ENCODE measurements around the gene NKAP. TPM values are rescaled to one million over a fixed set of nuclear protein-coding genes. Genes with fewer than 3 reads are reported as not detected.

Gene NKAP
- 1 to 10 TPM; 2.9 to 4.4 TPM for polyA plus RNA-seq

DNA sequence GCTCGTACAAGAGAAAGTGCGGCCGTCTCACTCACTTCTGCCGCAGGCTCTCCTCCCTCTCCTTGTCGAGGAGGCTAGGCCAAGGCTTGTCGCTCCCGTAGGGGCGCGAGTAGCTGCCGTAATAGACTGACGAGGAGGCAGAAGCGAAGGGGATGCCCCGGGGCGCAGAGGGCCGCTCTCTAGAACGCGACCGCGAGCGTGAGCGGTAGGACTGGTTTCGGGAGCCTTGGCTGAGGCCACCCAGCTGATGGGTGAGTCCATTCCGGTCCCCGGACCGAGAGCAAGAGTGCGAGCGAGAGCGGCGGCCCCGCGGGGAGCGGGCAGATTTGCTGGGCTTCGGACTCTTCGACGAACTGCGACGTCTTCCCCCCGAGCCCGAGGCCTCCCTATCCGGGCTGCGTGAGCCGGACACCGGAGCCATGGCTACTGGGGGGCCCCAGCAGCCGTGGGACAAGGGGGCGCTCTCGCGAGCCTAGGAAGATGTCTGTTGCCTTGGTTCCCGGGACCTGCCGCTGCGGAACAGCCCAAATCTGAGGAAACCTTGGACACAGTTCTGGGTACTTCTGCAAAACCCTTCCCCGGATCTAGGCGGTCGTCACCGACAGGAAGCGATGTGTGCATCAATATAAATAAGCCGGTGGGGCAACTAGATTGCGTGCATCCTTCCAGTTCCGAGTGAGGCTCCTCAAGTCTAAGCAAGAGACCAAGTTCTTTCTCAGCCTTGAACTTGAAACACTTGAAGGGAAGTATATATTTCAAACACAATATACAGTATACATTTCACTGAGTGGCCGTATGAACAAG is at the start of gene NKAP:
NKAP (minus strand) TSS at position 567 of the 804 bp plus-strand sequence; CDS start at position 421, 146 bp downstream.
- H3K9me3 ChIP-seq (ENCODE audit: control insufficient read depth in 2 of 2, insufficient read depth in 1 of 2, low read depth in 1 of 2, low read length in 1 of 2) = no peaks in the 10 kb centered on the region
- H3K27ac ChIP-seq (ENCODE audit: low read depth in 2 of 2, low read length in 1 of 2) = peak within 1 kb of the TSS; percentile 92 to 94
- H3K27me3 ChIP-seq (ENCODE audit: control insufficient read depth in 1 of 2, insufficient read depth in 2 of 2, low read length in 2 of 2) = no peaks in the 10 kb centered on the region
- no peaks in the 10 kb centered on the region for H3K36me3 ChIP-seq (ENCODE audit: control insufficient read depth in 2 of 2, insufficient read depth in 2 of 2, low read length in 1 of 2)
- H3K4me1 ChIP-seq (ENCODE audit: control insufficient read depth in 2 of 2, insufficient read depth in 2 of 2, low read length in 1 of 2) = peaks cover 0 to 3% of the 10 kb centered on the region in 2 donors
- WGBS, 2 donors = 0 to 37% methylated on average over 57 to 59 of the region's 59 CpGs
- peak within 1 kb of the TSS; percentile 63 to 91 for H3K4me3 ChIP-seq (ENCODE audit: low read depth in 1 of 2, low read length in 2 of 2)

DNA sequence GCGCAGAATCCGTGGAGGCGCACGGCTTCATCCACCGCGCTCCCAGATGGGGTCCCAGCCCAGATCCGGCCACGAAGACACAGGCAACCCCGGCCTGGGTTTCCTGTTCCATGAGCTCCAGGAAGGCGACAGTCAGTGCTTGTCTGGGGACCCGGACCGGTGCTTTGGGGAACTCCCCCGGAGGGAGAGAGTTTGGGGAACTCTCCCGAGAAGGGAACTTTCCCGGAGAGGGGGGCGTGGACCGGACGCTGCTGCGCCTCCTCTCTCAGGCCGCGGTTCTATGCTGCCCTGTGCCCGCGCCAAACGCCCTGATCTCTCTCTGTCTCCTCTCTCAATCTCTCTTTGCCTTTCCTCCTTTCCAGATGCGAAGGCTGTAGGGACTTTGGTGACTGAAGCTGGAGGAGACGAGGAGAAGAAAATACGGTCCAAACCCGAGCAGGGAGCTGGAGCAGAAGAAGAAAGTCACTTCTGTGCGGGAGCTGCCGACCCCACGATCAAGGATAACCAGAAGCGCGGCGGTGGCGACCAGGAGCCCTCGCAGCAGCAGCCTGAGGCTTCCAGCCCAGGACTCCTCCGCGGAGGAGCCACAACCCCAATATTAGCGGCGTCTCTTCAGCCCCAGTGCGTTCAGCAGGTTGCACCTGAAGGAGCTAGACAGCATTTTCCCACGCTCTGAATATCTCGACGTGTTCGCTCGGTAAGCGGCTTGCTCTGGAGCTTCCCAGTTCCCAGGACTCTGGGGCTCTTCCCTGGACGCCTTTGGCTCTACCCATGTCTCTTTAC is 47.6 kb upstream of the NKAP start:
- Histone ChIP-seq H3K27me3 (ENCODE audit: control insufficient read depth in 1 of 2, insufficient read depth in 2 of 2, low read length in 2 of 2) (peaks cover 3 to 10% of the 10 kb centered on the region in 2 donors), H3K4me3 (ENCODE audit: low read depth in 1 of 2, low read length in 2 of 2) (peak overlapping the region in 1 of 2 donors; percentile 24)
- WGBS, 2 donors = 3 to 21% methylated on average over 46 to 48 of the region's 48 CpGs

DNA sequence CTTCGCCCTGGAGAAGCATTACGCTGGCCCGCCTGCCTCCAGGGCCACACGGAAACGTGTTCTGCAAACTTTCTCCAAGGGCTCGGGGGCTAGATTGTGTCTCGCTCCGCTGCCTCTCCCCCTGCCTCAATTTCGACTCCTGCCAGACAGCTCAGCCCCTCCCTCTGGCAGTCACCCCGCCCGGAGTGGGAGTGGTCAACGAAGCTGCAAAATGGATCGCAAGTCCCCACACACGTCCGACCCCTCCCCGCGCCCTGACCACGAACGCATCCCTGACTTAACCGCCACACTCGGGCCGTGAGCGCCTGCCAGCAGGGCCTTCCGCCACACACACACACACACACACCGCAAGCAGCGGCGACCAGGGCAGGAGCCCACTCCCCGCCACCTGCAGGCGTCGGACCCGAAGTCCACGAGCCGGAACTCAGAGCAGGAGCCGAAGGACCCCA is 47.0 kb upstream of the NKAP start:
- Histone ChIP-seq H3K27me3 (ENCODE audit: control insufficient read depth in 1 of 2, insufficient read depth in 2 of 2, low read length in 2 of 2) (peaks cover 2 to 6% of the 10 kb centered on the region in 2 donors), H3K4me3 (ENCODE audit: low read depth in 1 of 2, low read length in 2 of 2) (peak overlapping the region in 1 of 2 donors; percentile 24), H3K36me3 (ENCODE audit: control insufficient read depth in 2 of 2, insufficient read depth in 2 of 2, low read length in 1 of 2) (no peaks in the 10 kb centered on the region), H3K4me1 (ENCODE audit: control insufficient read depth in 2 of 2, insufficient read depth in 2 of 2, low read length in 1 of 2) (peaks cover 0 to 5% of the 10 kb centered on the region in 2 donors), H3K27ac (ENCODE audit: low read depth in 2 of 2, low read length in 1 of 2) (no peak overlapping the region), H3K9me3 (ENCODE audit: control insufficient read depth in 2 of 2, insufficient read depth in 1 of 2, low read depth in 1 of 2, low read length in 1 of 2) (no peaks in the 10 kb centered on the region)
- WGBS, 2 donors = 2 to 30% methylated on average over 31 to 34 of the region's 34 CpGs

More for the DNA sequence above, 47.6 kb upstream of the NKAP start:
- Histone ChIP-seq H3K4me1 (ENCODE audit: control insufficient read depth in 2 of 2, insufficient read depth in 2 of 2, low read length in 1 of 2) (peaks cover 0 to 5% of the 10 kb centered on the region in 2 donors), H3K36me3 (ENCODE audit: control insufficient read depth in 2 of 2, insufficient read depth in 2 of 2, low read length in 1 of 2) (no peaks in the 10 kb centered on the region), H3K27ac (ENCODE audit: low read depth in 2 of 2, low read length in 1 of 2) (no peak overlapping the region), H3K9me3 (ENCODE audit: control insufficient read depth in 2 of 2, insufficient read depth in 1 of 2, low read depth in 1 of 2, low read length in 1 of 2) (no peaks in the 10 kb centered on the region)

DNA sequence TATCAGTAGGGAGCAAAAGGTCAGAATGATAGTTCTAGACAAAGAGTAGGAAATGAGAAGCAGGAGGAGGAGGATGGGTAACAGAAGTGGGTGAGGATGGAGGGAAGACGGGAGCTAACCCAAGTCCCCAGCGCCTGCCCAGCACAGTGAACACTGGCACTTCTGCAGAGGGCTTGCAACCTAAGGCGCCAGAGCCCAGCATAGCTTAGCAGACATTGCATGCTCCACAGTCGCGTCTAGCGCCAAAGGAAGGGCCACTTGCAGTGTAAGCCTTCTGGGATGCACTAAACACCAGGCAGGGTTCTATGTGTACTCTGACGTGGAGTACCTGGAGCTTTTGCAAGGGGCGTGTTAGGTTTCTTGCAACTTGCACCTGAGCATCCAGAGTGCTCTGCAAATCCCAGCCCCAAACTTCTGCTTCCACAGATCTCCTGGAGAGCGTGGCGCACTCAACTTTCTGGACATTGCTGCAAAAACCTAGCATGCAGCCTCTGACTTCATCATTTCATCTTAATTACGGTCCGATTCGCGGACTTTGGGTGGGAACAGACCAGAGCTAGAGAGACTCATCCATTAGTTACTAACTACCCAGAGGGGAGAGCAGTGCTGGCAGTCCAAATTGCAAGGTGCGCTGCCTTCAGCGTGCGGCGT is 46.5 kb upstream of the NKAP start:
- H3K27me3 ChIP-seq (ENCODE audit: control insufficient read depth in 1 of 2, insufficient read depth in 2 of 2, low read length in 2 of 2) = peaks cover 2 to 6% of the 10 kb centered on the region in 2 donors
- H3K4me1 ChIP-seq (ENCODE audit: control insufficient read depth in 2 of 2, insufficient read depth in 2 of 2, low read length in 1 of 2) = peaks cover 0 to 5% of the 10 kb centered on the region in 2 donors
- WGBS, 2 donors = 8 to 25% methylated on average over 18 of the region's 18 CpGs
- H3K9me3 ChIP-seq (ENCODE audit: control insufficient read depth in 2 of 2, insufficient read depth in 1 of 2, low read depth in 1 of 2, low read length in 1 of 2) = no peaks in the 10 kb centered on the region
- H3K27ac ChIP-seq (ENCODE audit: low read depth in 2 of 2, low read length in 1 of 2) = no peak overlapping the region
- no peaks in the 10 kb centered on the region for H3K36me3 ChIP-seq (ENCODE audit: control insufficient read depth in 2 of 2, insufficient read depth in 2 of 2, low read length in 1 of 2)
- no peak overlapping the region for H3K4me3 ChIP-seq (ENCODE audit: low read depth in 1 of 2, low read length in 2 of 2)

- no peak overlapping the region for H3K27ac ChIP-seq (ENCODE audit: low read depth in 2 of 2, low read length in 1 of 2)
- WGBS, 2 donors = 81 to 94% methylated on average over 3 of the region's 3 CpGs
These were observed 42.7 kb upstream of the NKAP start for GRCh38 chrX:119986203-119986602.

GRCh38 chrX:119984652-119985051 is 41.1 kb upstream of the NKAP start:
- Histone ChIP-seq H3K27ac (ENCODE audit: low read depth in 2 of 2, low read length in 1 of 2) (no peak overlapping the region), H3K4me1 (ENCODE audit: control insufficient read depth in 2 of 2, insufficient read depth in 2 of 2, low read length in 1 of 2) (no peaks in the 10 kb centered on the region), H3K36me3 (ENCODE audit: control insufficient read depth in 2 of 2, insufficient read depth in 2 of 2, low read length in 1 of 2) (no peaks in the 10 kb centered on the region), H3K27me3 (ENCODE audit: control insufficient read depth in 1 of 2, insufficient read depth in 2 of 2, low read length in 2 of 2) (peaks cover 0 to 2% of the 10 kb centered on the region in 2 donors), H3K4me3 (ENCODE audit: low read depth in 1 of 2, low read length in 2 of 2) (no peak overlapping the region), H3K9me3 (ENCODE audit: control insufficient read depth in 2 of 2, insufficient read depth in 1 of 2, low read depth in 1 of 2, low read length in 1 of 2) (no peaks in the 10 kb centered on the region)
- 24 to 42% methylated on average over 5 of the region's 5 CpGs for WGBS, 2 donors

More at GRCh38 chrX:119986203-119986602, 42.7 kb upstream of the NKAP start:
- Histone ChIP-seq H3K4me1 (ENCODE audit: control insufficient read depth in 2 of 2, insufficient read depth in 2 of 2, low read length in 1 of 2) (peaks cover 0 to 5% of the 10 kb centered on the region in 2 donors), H3K27me3 (ENCODE audit: control insufficient read depth in 1 of 2, insufficient read depth in 2 of 2, low read length in 2 of 2) (peaks cover 2 to 4% of the 10 kb centered on the region in 2 donors), H3K9me3 (ENCODE audit: control insufficient read depth in 2 of 2, insufficient read depth in 1 of 2, low read depth in 1 of 2, low read length in 1 of 2) (no peaks in the 10 kb centered on the region), H3K36me3 (ENCODE audit: control insufficient read depth in 2 of 2, insufficient read depth in 2 of 2, low read length in 1 of 2) (no peaks in the 10 kb centered on the region), H3K4me3 (ENCODE audit: low read depth in 1 of 2, low read length in 2 of 2) (no peak overlapping the region)

- no peak overlapping the region for H3K27ac ChIP-seq (ENCODE audit: low read depth in 2 of 2, low read length in 1 of 2)
- peaks cover 0 to 2% of the 10 kb centered on the region in 2 donors for H3K27me3 ChIP-seq (ENCODE audit: control insufficient read depth in 1 of 2, insufficient read depth in 2 of 2, low read length in 2 of 2)
- H3K4me3 ChIP-seq (ENCODE audit: low read depth in 1 of 2, low read length in 2 of 2) = no peak overlapping the region
- WGBS, 2 donors = 66 to 93% methylated on average over 2 of the region's 2 CpGs
- H3K36me3 ChIP-seq (ENCODE audit: control insufficient read depth in 2 of 2, insufficient read depth in 2 of 2, low read length in 1 of 2) = no peaks in the 10 kb centered on the region
- no peaks in the 10 kb centered on the region for H3K4me1 ChIP-seq (ENCODE audit: control insufficient read depth in 2 of 2, insufficient read depth in 2 of 2, low read length in 1 of 2)
- H3K9me3 ChIP-seq (ENCODE audit: control insufficient read depth in 2 of 2, insufficient read depth in 1 of 2, low read depth in 1 of 2, low read length in 1 of 2) = no peaks in the 10 kb centered on the region
These were observed 39.9 kb upstream of the NKAP start for GRCh38 chrX:119983494-119983893.

- Histone ChIP-seq H3K36me3 (ENCODE audit: control insufficient read depth in 2 of 2, insufficient read depth in 2 of 2, low read length in 1 of 2) (no peaks in the 10 kb centered on the region), H3K27me3 (ENCODE audit: control insufficient read depth in 1 of 2, insufficient read depth in 2 of 2, low read length in 2 of 2) (peaks cover 0 to 2% of the 10 kb centered on the region in 2 donors), H3K4me1 (ENCODE audit: control insufficient read depth in 2 of 2, insufficient read depth in 2 of 2, low read length in 1 of 2) (no peaks in the 10 kb centered on the region), H3K4me3 (ENCODE audit: low read depth in 1 of 2, low read length in 2 of 2) (no peak overlapping the region), H3K9me3 (ENCODE audit: control insufficient read depth in 2 of 2, insufficient read depth in 1 of 2, low read depth in 1 of 2, low read length in 1 of 2) (no peaks in the 10 kb centered on the region), H3K27ac (ENCODE audit: low read depth in 2 of 2, low read length in 1 of 2) (no peak overlapping the region)
- 49 to 54% methylated on average over 3 of the region's 3 CpGs for WGBS, 2 donors
These were observed 38.6 kb upstream of the NKAP start for GRCh38 chrX:119982145-119982544.

Measured in esophagus (tissue), 2 donors.